GM19025 (cell line): Measurements from ENCODE around the gene ACSL4.
"Not testable (repeated sequence)": the region's sequence is repeated elsewhere in the genome, so short reads cannot be mapped to it uniquely, and the experiment has no call there.

Experiments
- ATAC-seq: cut with Tn5 transposase; IDR thresholded peaks from one replicate; pipeline ENCODE4 v1.9.1; 2021; ENCODE audit warnings: mild to moderate bottlenecking, low read depth, moderate library complexity; ENCODE audit not compliant: unreplicated experiment

ACSL4 gene

DNA sequence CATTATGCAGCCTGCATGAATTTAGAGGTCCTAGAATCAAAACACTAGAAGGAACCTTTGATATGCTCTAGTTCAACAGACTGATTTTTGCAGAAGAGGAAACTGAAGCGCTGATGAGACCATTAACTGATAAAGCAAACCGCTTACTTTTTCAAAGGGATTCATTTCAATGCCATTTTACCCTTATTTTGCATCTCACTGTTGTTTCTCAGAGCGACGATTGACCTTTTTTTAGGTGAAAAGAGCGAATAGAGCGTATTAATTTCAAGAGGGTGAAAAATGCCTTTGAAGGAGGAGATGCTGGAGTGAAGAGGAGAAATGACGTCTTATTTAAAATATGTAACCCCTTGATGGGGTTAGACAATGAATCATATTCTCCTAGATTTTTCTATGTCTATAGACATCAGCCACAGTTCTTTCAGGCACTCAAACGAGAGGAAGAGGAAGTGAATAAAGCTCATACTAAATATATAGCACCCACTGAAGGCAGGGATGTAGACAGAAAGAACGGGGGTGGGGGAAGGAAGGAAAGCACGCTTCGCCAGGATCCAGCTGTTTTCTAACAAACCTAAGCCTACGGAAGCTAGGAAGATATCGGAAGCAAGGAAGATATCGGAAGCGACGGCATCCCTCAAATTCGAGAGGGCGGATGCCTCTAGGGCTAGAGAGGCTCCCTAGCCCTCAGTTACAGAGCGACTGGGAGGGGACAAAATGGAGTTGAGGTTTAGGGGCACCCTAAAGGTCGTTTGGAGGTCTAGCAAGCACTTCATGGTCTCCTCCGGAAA is 848 bp downstream of the ACSL4 start:
- peak; percentile 5 for ATAC-seq

DNA sequence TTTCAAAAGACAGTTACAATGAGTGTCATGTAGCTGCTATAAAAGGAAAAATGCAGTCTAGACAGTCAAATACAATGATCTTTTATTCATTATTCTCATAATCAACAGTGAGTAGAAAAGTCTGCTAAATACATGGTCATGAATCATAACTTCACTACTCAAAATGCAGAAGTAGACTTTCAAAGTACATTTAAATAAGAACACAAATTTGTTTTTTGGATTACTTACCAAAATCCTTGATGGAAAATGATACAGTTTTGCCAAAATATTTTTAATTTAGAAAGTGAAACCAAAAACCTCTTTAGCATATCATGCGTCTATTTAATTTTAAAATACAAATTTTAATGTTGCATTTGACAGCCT is 4.9 kb downstream of the ACSL4 start:
- ATAC-seq: no peak

DNA sequence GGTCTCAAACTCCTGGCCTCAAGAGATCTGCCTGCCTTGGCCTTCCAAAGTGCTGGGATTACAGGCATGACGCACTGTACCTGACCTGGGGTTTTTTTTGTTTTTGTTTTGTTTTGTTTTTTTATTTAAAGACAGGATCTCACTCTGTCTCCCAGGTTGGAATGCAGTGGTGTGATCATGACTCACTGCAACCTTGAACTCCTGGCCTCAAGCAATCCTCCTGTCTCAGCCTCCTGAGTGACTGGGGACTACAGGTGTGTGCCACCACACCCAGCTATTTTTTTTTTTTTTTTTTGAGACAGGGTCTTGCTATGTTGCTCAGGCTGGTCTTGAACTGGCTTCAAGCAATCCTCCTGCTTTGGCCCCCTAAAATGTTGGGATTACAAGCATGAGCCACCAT is 8.1 kb downstream of the ACSL4 start:
- ATAC-seq: not testable (repeated sequence)

DNA sequence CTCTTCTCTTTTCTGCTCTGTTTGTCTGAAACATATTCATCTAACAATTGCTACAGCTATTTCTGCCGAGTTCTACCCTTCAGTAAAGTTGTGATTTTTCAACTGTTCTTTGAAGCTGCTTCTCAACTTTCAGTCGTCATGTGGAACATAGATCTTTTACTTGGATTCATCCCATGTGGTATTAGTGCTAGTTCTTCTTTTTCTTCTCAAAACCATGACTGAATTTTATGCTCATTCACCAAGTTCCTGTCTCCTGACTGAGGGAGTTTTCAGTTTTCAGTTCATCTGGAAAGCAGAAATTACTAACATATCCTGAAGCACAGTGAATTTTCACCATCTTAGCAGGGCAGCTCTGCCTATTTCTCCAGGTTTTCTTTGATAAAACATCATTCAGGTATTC is 12.1 kb downstream of the ACSL4 start:
- ATAC-seq: no peak

DNA sequence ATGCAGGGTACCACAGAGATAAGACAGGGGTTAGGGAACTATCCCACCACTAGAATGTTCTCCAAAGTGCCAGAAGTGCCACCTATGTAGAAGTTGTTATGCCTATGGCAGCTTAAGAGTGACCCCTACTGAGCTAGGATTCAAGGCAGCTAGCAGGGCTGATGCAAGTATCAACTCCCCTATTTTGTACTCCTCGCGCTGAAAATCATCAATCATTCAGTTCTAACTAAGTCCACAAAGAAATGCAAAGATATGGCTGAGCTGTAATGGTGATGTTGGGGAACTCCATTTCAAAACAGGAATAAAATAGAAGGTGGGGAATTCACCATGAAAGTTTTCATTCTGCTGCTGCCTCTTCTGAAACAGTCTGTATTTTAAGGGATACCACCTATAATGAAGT is 13.8 kb downstream of the ACSL4 start:
- ATAC-seq: no peak

DNA sequence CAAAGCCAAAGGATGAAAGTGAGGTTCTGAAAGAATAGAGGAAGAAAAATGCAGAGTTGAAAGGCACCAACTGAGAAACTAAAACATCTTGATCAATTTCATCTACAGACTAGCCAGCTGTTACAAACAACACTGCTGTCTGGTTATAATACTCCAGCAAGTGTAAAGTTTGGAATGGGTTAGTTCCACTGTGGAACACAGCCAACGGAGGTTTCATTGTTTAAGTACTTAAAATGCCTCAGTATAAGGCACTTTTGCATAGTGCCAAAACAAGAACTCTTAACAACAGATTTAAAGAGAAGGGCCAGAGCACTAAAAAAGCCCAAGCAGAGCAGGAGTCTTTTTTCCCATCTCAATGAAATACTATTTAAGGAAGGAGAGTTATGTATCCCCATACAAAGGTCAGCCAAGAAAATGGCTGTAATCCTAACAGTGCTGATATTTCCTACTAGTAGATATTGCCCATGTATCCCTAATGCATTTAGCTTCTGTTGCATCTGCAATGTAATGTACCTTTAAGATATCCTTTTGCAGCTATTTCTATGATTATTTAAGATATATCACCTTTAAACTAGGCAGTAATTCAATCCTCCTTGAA is 16.5 kb downstream of the ACSL4 start:
- ATAC-seq: no peak

DNA sequence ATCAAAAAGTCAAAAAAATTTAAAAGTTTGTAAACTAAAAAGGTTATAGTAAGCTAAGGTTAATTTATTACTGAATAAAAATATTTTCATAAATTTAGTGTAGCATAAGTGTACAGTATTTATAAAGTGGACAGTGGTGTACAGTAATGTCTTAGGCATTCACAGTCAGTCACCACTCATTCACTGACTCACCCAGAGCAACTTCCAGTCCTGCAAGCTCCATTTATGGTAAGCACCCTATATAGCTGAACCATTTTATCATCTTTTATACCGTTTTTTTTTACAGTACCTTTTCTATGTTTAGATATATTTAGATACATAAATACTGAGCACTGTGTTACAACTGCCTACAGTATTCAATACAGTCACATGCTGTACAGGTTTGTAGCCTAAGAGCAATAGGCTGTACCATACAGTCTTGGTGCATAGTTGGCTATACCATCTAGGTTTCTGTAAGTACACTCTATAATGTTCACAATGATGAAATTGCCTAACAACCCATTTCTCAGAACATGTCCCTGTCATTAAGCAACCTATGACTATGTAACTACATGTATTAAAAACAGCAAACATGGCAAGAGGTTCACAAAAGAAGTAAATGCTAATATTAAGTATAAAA is 18.6 kb downstream of the ACSL4 start:
- ATAC-seq: no peak

DNA sequence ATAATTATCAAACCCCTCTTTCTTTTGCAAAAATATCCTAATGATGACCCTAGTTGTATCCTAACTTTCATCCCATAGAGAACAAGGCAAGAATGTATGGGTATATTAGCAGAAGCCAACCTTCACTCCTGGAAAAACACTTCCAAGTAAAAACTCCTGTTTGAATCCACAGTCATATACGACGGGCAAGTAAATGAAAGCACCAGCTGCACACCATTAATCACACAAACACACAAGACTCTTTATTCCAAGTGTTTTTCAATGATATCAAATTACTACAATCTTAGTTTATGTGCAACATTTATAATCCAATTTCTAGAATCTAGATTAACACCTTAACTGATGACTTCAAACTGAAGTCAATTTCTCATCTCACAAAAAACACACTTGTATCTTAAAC is 22.9 kb downstream of the ACSL4 start:
- ATAC-seq: no peak

DNA sequence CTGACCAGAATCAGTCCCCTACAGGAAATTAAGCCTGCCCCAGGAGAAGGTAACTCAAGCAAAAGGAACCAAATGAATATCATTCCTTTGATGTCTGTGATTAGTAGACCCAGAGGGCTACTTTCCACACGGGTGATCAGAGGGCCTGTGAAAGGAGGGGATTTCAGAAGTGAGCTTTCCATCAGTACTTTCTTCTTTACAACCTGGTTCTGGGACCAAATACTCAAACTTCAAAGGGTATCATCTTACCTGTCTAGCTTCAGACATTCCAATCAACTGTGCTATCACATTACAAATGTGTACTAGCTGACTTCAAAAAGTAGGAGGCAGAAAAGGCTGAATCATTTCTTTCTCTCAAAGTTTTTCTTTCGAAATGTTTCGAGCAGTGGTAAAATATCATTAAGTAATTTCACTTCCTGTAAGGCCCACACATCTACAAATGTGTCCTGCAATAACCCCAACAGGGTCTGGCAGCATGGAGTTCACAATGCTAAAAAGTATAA is 23.9 kb downstream of the ACSL4 start:
- ATAC-seq: peak; percentile 43

DNA sequence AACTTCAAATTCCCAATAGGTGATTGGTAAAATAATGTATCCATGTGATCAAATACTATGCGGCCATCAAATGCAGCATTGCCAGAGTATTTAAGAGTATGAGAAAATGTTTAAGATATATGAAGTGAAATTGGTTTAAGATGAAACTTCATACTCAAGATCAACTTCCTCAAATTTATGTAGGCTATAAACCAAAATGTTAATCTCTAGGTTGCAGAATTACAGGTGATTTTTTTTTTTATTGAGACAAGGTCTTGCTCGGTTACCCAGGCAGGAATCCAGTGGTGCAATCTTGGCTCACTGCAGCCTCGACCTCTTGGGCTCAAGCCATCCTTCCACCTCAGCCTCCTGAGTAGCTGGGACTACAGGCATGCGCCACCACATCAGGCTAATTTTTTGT is 25.3 kb downstream of the ACSL4 start:
- ATAC-seq: no peak

DNA sequence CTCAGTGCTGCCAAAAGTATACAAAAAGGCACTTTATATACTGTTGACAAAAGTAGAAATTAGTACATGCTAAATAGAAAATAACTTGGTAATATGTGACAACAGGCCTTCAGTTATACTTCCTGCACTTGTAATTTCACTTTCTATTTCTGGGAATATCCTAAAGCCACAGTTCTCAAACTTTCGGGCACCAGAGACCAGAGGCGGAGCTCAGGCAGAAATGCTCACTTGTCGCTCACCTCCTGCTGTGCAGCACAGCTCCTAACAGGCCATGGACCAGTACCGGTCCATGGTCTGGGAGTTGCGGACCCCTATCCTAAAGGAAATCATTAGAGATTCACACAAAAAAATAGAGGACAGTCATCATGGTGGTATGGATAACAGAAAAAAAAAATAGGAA is 25.7 kb downstream of the ACSL4 start:
- ATAC-seq: no peak

DNA sequence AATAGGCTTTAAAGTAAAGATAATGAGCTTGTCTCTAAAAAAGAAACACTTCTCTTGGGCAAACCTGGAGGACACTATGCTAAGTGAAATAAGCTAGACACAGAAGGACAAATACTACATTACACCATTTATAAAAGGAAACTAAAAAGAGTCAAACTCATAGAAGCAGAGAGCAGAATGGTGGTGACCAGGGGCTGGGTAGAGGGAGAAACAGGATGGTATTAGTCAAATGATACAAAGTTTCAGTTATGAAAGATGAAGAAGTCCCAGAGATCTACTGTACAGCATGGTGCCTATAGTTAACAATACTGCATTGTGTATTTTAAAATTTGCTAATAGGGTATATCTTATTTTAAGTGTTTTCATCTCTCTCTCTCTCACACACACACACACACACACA is 28.5 kb downstream of the ACSL4 start:
- ATAC-seq: peak; percentile 68

DNA sequence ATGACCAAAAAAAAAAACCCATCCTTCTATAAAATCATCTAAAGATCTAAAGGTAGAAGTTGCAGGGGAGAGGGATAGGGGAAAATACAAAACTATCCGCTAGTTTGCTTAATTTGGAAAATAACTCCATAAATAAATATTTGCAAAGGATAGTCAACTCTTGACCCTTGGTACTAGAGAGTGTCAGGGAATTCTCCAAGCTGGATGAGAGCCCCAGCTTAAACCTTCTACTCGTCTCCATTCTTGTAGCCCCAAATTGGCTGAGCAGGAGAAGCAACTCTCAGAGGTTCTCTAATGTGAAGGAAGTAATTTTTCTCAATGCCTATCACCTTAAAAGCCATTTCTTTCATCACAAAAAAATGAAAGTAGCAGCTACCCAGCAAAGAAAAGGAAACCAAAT is 35.2 kb downstream of the ACSL4 start:
- ATAC-seq: no peak

DNA sequence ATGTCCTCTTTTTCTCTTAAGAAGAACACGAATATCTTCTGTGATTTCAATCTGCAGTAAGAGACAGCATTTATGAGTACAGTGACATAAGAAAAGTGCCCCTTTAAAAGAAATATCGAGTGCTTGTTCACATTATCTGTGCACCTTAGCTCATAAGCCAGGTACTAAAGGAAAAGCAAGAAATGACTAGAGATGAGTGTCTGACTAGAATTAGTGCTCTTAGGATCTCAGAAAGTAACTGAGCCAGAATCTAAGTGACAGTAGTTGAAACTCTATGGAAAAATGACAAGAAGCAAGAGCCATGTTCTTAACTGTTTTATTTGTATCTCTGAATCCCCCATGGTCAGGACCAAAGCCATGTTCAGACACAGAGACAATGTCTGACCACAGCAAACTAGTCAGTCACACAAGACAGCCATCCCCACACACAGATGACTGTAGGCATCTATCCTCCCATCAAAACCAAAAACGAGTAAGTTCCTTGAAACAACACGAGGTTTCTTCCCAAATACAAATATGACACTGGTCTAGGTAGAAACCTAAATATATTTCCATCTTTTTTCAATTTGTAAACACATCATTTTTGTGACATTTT is 36.8 kb downstream of the ACSL4 start:
- ATAC-seq: no peak

DNA sequence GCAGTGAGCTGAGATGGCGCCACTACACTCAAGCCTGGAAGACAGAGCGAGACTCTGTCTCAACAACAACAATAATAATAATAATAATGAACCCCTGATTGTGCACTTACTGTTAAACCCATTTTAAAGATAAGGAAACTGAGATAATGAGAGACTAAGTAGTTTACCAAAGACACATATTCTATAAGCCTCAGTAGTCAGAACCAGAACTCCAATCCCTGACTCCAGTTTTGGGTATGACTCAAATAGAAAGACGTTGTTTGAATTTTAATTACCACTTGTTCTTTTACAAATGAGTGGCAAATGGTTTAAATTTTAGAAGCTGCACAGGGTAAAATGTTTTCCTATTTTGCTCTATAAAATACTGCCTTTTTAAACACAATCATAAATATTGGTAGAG is 37.4 kb downstream of the ACSL4 start:
- no peak for ATAC-seq

DNA sequence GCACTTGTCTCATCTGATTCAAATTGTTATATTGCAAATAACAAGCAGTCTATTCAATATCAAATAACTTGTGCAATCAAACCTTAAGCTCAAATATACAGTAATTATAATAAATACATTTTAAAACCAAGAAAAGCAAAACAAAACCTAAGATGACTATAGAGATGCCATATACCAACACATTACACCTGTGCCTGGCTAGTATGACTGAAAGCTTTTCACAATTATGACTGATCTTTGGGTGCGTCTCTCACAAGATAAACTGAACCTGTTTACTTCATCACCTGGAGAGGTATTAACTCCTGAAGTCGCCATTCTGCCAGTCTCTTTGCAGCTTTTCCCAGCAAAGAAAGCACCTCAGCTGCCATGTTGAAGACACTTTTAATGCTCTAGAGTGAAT is 41.3 kb downstream of the ACSL4 start:
- ATAC-seq: no peak

DNA sequence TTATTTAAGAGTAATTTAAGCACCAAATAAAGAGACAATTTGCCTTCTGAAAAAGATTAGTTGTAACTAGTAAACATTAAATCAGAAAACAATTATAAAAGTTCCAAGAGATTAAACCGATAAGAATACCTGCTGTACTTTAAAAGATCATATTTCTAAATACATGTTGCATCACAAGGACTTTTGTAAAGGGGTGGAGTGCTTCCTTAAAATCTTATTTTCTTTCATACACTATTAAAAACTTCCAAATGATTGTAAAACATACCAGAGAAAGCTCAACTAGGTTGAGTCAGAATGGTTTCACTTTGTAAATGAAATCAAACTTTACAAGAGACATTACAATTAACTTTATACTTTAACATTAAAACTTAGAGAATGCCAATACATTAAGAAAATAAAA is 41.8 kb downstream of the ACSL4 start:
- ATAC-seq: no peak

DNA sequence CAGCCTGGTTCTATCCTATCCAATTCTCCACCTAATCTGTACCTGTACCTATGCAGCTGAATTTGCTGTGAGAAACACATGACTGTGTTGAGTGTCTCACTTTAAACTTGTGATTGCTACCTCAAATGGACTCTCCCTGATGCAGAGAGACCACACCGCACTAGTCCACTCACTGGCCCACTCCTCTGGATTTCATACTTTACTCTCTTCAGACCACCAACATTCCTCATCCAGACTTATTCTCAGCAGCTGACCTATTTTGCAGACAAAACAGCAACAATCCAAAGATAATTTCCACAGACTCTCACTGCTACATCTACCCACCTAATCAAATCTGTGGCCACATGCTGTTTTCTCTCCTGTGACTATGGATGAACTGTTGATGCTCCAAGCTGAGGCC is 45.2 kb downstream of the ACSL4 start:
- no peak for ATAC-seq

DNA sequence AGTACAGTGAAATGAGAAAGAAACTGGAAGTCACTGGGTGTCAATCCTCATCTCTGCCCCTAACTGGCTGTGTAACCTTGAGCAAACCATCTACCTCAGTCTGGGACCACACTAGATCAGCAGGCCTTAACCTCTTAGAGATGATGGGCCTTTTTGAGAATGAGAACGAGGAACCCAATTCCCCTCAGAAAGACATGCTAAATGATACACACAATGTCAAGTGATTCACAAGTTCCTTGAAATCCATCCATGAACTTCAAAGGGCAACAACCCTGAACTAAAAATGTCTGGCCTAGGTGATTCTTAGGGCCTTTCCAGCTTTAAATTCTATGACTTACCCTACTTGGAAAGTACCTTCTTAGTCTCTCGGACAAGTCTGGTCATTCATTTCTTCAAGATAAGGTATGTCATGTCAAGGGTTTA is 47.4 kb downstream of the ACSL4 start:
- no peak for ATAC-seq

DNA sequence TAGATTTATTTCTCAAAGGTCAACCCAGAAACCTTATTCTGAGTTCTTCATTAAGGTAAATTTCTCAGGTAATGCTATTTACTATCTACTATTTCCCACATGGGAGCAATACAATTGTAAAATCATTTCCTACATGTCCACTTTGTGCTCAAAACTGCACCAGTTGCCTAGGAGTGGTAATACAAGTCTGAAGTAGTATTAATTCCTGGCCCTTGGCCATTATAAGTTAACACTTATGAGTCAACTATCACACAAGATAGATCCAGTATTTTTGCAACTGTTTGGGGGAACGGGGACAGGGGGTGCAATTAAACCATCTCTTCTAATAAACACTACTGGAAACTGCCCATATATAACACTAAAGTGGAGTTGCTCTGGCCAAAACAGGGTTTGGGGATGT is 48.9 kb downstream of the ACSL4 start:
- ATAC-seq: no peak

DNA sequence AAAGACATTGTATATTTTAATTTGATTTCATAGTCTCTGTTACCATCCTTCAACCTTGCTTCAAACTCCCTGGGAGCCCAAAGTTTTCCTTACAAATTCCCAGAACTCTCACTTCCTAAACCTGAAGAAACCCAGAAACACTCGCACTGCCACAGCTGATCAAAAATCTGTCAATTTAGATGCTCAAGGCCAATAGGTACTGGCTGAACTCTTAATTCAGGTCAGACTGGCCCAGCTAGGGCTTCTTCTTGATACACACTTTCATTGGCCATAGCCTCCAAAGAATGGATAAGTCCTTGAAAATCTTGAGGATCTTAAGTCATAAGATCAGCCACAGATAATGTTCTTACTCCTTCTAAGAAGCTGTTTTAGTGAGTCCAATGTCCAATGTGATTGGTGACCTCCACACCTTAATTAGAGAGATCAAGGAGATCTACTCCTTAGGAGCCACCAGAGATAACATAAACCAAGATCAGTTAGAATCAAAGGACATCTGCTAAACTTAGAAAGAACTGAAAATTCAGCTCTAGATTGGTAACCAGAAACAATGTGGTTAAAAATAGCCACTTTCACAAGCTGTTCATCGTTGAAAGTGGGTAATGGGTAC is 51.5 kb downstream of the ACSL4 start:
- no peak for ATAC-seq
